HEK293T (cell line): ENCODE data around the gene WWOX.

Source experiments
- ARNT ChIP-seq: fragments of 450-650 bp; IDR thresholded peaks from 2 replicates; pipeline ENCODE4 v1.6.1; 2017; ENCODE audit warnings: mild to moderate bottlenecking
- FOXK2 ChIP-seq: fragments of 450-650 bp; IDR thresholded peaks from 2 replicates; pipeline ENCODE4 v1.6.1; 2016; ENCODE audit warnings: mild to moderate bottlenecking
- SP1 ChIP-seq: fragments of 450-650 bp; IDR thresholded peaks from 2 replicates; pipeline ENCODE4 v1.6.1; 2017

GRCh38 chr16:78446486-78446885, 347.0 kb downstream of the WWOX start:
- no peak for TF ChIP-seq SP1
- no peak for TF ChIP-seq ARNT
- no peak for TF ChIP-seq FOXK2
